Measurements from ENCODE around the gene KRTAP20-2.

- TF ChIP-seq CTCF (IDR thresholded peaks at IDR 0.05) (no peak), POLR2AphosphoS5 (IDR thresholded peaks at IDR 0.05) (no peak), POLR2A (IDR thresholded peaks at IDR 0.05) (no peak)
These were observed 21.2 kb upstream of the KRTAP20-2 start, which contains the start of gene KRTAP6-1 for GRCh38 chr21:30613836-30614235.
